NCI-H2196 treated with DMSO at 0.1 percent for 48 hours (cell line): ENCODE data around the gene SLAMF1.
"Not testable (repeated sequence)": the region's sequence is repeated elsewhere in the genome, so short reads cannot be mapped to it uniquely, and the experiment has no call there.

Experiments used
- DNase-seq: peaks from one replicate; lab custom pipeline; 2025; ENCODE audit not compliant: unreplicated experiment; lab: John Stamatoyannopoulos, UW

Gene SLAMF1

DNA sequence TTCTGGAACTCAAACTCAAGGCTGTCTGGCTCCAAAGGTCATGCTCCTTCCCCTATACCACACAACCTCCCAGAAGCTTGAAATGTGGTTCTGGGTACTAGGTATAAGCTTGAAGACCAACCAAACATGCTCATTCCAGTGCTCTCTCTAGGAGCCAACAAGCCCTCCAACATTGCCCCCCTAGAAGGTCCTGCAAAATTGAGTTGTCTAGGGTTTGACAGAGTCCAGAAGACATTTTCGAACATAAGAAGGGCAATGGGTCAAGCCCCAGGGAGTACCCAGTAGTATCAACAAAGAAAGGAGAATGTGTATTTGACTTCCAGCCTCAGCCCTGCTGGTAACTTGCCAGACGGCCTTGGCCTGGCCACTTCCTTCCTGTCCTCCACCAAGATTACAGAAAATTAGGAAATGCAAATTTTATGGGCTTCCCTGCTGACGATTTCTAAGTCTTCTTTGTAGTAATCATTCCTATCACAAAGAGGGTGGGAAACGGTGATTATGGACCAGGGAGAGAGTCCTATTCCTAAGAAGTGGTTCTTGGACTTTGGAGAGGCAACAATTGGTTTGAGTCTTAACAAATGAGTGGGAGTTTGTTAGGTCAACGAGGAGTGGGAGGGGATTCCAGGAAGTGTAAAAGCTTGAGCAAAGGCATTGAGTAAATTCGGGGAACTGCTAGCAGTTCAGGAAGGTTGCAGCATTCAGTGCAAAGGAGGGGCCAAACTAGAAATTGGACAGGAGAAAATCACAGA, 18.7 kb upstream of the SLAMF1 start:
- DNase-seq, result no peak

DNA sequence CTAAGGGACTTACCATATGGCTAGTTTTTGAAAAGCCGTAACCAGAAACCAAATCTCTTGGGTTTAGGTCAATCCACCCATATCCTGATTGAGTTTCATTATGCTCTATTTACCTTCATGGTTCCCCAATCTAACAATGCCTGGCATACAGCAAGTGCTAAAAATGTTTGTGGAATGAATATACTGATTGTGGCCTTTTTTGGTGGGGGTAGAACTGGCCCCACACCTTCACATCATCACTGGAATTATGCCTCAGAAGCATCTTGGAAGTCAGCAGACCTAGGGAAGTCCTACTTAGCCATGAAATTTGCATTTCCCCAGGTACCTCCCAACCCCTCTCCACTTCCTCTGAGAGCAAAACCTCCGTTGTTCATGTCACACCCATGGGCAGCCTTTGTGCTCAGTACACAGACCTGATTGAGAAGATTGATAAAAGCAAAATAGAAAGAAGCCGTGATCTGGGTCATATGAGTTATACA, 17.8 kb upstream of the SLAMF1 start:
- no peak for DNase-seq

DNA sequence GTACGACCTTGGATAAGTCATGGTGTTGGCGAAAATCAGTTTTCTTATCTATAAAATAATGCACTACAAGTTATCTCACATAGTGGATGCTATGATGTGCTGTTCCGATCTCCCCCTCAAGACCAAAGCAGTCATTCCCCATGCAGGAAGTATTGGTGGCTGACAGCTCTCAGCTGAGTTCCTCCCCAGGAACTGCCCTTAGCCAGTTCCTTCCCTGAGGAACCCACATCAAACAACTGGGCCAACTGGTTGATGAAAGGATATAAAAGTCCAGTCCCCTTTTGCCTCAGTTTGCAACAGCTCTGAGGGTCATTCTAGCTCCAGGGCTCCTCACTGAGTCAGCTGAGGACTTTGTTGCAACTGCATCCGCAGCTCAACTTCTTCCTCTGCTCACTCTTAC, 16.1 kb upstream of the SLAMF1 start:
- no peak for DNase-seq

DNA sequence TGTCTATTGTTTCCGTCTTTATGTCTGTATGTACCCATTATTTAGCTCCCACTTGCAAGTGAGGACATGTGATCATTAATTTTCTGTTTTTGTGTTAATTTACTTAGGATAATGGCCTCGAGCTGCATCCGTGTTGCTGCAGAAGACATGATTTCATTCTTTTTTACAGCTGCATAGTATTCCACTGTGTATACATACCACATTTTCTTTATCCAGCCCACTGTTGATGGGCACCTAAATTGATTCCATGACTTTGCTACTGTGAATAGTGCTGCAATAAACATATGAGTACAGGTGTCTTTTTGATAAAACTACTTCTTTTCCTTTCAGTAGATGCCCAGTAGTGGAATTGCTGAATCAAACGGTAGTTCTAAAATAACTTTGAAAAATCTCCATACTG, 12.7 kb upstream of the SLAMF1 start:
- no peak for DNase-seq

DNA sequence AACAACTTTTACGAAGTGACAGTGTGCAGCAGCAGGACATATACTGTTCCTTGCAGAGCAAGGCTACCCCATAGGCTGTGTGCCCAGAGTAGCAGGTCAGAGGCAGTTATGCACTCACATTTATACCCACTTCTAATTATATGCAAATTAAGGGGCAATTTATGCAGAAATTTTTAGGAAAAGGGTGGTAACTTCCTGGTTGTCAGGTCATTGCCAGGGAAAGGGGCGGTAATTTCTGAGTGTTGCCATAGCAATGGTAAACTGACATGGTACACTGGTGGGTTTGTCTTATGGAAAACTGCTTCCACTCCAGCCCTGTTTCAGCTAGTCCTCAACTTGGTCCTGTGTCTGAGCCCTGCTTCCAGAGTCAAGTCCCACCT, 12.0 kb upstream of the SLAMF1 start:
- no peak for DNase-seq

DNA sequence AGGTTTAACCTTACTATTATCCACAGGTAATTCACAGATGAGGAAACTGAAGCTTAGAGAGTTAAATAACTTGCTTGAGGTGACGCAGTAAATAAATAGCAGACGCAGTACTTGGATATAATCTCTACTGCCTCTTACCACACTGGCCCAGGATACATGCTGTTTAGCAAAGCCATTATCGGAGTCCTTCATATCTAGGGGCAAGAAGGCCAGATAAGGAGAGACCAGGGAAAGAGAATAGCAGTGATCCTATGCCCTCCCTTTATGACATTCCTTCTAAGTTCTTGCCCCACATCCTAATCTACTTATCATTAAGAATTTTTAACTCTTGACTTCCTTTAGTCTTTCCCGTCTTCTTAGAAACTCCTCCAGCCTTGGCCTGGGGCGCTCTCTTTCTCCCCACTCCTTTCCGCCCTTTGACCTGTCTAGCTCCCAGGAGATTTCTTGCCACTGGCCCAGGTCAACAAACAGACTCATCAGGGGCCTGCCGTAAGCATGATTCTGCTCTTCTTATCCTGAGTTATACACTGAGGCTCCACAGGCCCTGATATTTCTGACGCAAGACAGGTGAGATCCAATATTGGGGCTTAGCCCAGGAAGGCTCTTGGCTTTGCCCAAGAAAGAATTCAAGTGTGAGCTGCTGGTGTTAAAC, 11.4 kb upstream of the SLAMF1 start:
- no peak for DNase-seq

DNA sequence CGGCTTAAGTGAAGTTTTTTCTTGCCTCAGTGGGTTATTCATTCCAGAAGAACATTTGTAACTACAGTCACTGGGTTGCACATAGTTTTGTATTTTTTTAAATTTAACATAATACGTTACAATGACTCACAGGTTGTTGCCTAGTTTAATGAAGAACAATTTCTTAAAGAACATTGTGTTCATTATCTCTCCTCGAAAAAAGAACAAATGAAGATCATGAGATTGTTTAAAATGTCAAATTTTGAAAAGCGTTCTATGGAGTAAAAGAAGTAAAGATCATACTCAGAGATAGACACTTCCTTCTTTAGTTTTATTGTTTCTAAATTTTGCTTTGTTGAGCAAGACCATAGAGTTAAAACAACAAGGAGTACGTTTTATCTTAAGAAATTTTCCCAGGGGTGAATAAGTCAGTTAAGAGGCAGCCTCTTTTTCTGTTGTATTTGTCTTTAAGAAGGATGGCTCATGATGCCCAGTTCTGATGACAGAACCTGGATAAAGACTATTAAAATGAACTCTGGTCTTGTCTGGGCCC, 10.5 kb upstream of the SLAMF1 start:
- no peak for DNase-seq

DNA sequence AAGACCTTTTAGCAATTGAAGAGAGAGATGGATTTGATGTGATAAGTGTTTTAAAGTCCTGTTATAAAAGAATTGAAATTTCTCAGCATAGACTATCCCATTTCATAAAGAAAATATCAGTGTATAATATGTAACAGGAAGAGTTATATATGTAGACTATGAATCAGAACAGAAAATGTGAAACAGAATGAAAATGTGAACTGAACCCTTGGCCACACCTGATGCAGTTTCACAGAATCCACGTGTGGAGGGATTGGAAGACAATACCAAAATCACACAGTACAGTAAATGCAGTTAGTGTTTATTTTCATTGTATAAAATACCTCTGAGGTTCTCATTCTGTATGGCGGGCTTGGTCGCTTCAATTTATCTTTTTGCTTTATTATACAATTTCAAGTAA, 9.9 kb upstream of the SLAMF1 start:
- DNase-seq, result no peak

DNA sequence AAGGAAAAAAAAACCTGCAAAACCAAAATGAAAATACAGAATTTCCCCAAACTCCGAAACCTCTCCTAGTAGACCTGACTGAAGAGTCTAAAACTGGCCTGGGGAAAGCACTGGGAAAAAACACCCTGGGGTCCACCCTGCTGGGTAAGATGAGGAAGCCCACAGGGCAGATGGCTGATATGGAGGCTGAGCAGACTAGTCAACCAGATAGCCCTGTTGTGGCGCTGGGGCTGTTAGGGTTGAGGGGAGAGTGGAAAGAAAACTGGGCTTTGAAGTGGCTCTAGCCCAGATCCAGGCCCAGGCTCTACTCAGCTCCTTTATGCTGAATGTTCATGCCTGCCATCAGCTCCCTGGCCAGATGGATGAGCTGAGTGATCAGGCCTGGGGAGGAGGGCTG, 6.8 kb upstream of the SLAMF1 start:
- no peak for DNase-seq

DNA sequence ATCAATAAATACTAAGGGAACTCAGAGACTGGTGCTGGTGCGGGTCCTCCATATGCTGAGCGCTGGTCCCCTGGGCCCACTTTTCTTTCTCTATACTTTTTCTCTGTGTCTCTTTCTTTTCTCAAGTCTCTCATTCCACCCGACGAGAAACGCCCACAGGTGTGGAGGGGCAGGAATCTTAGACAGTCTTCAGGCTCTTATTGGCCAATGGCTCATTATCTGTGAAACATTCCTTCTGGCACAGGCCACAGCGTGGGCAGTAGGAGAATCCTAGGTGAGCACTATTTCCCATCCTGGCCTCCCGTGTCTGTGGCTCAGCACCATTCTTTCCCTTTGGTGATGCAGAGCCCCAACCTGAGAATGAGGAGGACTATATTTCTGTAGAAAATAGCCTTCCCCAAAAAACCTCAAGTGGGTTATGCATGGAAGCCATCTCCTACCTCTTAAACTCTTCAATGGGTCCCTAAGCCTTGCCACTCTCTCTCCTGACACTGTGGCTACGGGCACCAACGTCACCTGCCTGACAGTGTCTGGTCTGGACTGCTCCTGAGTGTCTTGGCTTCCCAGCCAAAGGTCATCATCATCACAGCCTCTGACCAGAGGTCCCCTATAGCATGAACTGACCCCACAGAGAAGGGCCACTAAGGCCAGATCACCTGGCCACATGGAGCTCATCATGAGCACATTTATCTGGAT, 6.2 kb upstream of the SLAMF1 start:
- DNase-seq, result no peak

DNA sequence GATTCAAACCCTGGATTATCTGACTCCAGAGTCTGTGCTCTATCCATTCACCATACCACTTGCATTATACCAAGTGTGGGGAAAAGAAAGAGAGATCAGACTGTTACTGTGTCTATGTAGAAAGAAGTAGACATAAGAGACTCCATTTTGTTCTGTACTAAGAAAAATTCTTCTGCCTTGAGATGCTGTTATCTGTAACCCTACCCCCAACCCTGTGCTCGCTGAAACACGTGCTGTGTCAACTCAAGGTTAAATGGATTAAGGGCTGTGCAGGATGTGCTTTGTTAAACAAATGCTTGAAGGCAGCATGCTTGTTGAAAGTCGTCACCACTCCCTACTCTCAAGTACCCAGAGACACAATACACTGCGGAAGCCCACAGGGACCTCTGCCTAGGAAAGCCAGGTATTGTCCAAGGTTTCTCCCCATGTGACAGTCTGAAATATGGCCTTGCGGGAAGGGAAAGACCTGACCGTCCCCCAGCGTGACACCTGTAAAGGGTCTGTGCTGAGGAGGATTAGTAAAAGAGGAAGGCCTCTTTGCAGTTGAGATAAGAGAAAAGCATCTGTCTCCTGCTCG, 5.3 kb upstream of the SLAMF1 start:
- not testable (repeated sequence) for DNase-seq

DNA sequence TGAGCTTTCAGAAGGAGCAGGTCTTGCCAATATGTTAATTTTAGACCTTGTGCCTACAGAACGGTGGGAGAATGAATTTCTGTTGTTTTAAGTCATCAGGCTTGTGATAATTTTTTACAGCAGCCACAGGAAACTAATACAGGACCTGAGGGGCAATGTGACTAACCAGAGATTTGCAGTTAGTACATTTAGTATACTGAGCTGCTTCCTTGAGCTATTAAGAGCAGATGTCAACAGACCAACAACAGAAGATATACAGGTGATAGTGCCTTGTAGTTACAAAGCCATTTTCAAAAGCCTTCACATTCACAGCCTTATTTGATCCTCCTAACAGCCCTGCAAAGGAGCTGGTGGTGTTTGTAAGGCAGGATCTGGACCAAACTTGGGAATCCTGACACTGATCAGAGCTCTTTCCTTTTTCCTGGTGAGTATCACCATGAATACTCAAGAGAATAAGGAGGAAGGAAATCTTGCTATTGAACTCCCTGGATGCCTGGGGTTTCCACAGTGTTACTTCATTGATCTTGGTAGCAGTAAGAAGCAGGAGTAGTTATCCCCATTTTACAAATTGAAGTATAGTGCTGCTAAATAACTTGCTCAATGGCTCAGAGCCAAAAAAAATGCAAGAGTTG, 4.7 kb upstream of the SLAMF1 start:
- no peak for DNase-seq

DNA sequence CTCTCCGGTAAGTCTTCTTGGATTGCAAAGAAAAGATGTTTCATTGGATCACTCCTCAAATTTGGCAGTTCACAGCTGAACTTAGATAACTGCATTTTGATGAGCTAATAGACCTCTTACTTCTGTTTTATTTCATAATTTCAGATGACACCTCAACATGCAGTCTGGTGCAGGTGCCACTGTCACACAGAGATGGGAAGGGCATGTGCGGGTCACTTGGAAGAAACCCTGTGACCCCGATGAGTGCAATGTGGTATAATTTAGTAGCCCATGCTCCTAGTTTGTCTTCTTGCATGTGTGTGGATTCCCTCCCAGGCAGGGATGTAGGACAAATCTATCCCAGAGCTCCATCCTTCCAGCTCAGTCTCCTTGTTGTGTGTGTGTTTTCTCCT, 481 bp upstream of the SLAMF1 start:
- no peak for DNase-seq

DNA sequence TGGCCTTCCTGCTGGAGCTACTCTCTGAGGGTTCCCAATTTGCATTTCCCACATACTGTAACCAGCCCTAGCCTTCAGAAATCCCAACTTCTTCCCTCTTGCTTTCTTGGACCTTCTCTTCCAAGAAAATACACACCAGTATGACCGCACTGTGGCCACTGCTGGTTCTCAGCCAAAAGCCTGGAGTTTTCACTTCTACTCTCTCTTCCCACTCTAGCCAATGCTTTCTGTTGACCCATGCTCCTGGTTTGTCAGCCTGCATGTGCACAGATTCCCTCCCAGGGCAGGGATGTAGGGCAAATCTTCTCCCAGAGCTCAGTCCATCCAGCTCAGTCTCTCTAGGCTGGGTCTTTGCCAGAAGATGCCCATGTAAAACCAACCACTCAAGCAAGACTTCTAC, 664 bp downstream of the SLAMF1 start:
- no peak for DNase-seq

DNA sequence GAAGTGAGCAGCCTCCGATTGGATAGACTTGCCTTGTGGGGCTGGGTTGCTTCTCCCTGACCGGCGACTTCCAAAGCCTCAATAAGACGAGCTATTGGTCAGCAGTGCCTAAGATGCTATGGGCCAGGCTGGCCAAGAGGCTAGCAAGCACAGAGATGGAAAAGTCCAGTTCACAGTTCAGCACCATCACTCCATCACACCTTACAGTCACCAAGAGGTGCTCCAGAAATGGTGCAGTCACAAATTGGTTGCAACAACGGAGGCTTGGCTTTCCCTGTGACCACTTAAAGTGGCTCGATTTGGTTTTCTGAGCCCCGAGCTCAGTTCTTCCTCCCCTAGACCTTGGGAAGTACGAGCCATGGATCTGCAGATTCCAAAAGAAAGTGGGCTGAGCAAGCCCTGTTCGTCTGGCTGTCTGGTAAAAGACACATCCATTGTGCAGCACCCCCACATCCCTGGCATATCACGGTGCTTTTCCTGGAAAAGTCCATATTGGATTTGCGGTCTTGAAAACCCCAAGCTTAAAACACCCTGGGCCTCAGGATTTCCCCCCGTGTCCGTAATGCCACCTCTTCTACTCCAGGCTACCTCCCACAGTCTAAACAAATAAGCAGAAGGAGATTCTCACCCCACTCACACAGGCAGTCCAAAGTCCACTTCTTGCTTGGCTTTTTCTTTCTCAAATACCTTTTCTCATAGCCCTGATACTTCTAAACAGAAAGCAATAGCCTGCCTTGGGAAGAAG, 1.3 kb downstream of the SLAMF1 start:
- DNase-seq, result no peak

DNA sequence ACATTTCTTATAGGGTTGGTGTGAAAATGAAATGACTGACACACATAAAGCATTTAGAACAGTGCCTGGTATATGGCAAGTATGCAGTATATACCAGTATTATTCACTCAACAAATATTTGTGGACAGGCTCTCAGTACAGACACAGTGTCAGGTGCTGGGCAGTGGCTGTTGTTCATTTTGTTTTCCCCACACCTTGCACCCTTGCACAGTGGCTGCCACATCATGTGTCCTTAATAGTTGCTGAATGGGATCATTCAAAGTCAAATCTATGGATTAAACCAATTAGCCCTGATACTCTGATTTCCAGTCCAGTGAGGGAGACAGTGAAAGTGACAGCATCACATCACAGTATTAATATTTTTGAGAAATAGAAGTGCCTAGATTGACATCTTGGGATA, 2.4 kb downstream of the SLAMF1 start:
- no peak for DNase-seq

DNA sequence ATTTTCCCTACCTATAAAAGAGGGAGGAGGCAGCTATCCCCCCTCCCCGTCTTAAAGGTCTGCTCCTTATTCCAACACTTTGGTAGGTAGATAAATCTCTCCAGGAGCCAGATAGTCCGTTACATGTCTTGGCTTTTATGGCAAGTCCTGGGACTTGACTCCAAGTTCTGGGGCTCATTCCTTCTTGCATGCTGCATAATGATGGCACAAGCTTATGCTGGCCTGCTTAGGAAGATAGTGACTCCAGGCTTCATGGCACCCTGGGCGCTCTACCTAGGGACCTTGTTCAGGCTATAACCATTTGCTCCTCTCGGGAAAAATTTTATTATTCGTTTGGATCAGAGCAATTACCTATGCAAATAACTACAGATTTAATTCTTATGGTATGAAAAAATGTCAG, 3.7 kb downstream of the SLAMF1 start:
- no peak for DNase-seq

DNA sequence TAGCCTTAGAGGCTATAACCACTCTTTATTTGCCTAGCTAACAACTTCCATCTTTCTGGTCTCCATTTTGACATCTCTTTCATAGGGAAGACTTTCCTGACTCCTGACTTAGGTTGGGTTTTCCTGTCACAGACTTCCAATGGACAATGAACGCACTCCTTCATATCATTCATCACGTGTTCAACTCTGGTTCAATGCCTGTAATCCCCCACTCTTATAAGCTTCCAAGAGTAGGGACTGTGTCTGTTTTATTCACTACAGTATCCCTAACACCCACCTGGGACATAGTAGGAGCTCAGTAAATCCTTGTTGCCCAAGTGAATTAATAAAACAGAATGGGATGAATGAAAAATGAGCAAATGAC, 4.6 kb downstream of the SLAMF1 start:
- DNase-seq, result no peak

DNA sequence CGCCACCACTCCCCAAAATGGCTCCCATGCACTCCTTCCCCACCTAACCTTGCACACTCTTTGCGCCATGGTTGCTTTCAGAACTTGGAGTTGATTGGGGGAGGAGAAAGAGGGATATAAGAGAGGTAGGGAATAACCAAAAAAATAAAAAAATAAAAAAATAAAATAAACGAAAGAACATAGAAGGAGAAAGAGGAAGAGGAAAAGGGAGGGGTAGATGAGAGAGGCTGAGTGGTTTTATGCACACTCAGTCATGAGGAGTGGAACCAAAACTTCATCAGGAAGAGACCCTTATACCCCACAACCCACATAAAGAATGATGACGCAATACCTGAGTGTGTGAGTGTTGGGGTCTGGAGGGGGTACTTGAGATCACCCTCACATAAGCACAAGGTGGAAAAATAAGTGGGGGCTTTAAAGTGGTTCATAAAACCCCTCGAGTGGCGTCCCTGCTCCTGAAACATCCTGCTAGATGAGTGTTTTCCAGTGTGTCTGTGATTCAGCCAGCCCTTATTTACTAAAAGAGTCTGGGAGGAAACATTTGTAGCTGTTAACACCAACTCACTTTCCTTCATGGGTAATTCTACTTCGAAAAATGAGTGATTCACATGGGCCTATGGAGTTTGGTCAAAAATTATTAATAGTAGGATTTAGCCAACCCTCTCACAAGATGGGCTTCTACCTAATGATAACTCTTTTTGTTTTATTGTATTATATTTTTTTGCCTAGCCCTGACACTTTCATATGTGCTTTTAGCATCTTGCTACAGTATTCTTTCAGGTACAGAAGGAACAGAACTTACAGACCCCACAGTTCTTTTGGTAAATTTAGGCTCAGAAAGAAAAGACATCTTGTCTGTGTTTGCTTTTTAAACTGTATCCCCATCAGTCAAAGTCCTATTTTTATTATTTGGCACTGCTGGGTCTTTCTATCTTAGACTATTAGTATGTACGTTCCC, 5.2 kb downstream of the SLAMF1 start:
- no peak for DNase-seq
